Breast epithelium (tissue), 3 donors: ENCODE measurements around the gene OCEL1.

Experiments
- POLR2A ChIP-seq: fragments of 450-650 bp; IDR thresholded peaks from one replicate; pipeline ENCODE4 v1.6.1; 2016; ENCODE audit warnings: antibody characterized with exemption, mild to moderate bottlenecking, moderate library complexity
- POLR2AphosphoS5 ChIP-seq, 3 donors: sonication (generic); formaldehyde crosslinking; IDR thresholded peaks; one replicate each; pipeline ENCODE4 v1.6.1; 2017; ENCODE audit warnings: antibody characterized with exemption in 3 of 3
- TF ChIP-seq, protein P1 (sequence below), 3 donors: fragments of 450-650 bp; IDR thresholded peaks; one replicate each; pipeline ENCODE4 v1.5.1; 2016 to 2017; ENCODE audit warnings: antibody characterized with exemption in 3 of 3, mild to moderate bottlenecking in 3 of 3, moderate library complexity in 3 of 3

DNA sequence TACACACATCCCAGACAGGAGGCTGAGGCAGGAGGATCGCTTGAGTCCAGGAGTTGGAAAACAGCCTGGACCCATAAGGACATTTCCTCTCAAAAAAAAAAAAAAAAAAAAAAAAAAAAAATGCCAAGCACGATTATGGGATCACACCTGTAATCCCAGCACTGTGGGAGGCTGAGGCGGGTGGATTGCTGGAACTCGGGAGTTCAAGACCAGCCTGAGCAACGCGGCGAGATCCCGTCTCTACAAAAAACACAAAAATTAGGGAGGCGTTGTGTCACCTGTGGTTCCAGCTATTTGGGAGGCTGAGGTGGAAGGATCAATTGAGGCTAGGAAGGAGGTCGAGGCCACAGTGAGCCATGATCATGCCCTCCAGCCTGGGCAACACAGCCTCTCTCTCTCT is 973 bp upstream of the OCEL1 start:
- TF ChIP-seq POLR2AphosphoS5 (IDR thresholded peaks at IDR 0.05) (no peak), POLR2A (no peak)
- TF ChIP-seq, protein P1, sequence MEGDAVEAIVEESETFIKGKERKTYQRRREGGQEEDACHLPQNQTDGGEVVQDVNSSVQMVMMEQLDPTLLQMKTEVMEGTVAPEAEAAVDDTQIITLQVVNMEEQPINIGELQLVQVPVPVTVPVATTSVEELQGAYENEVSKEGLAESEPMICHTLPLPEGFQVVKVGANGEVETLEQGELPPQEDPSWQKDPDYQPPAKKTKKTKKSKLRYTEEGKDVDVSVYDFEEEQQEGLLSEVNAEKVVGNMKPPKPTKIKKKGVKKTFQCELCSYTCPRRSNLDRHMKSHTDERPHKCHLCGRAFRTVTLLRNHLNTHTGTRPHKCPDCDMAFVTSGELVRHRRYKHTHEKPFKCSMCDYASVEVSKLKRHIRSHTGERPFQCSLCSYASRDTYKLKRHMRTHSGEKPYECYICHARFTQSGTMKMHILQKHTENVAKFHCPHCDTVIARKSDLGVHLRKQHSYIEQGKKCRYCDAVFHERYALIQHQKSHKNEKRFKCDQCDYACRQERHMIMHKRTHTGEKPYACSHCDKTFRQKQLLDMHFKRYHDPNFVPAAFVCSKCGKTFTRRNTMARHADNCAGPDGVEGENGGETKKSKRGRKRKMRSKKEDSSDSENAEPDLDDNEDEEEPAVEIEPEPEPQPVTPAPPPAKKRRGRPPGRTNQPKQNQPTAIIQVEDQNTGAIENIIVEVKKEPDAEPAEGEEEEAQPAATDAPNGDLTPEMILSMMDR (IDR thresholded peaks at IDR 0.05) = no peak
